Left lung (tissue), 10 donors: ENCODE measurements around the gene ANO1. TPM values are rescaled to one million over a fixed set of nuclear protein-coding genes. Genes with fewer than 3 reads are reported as not detected.

ENCODE experiments used
- ATAC-seq: fragments of 200-7000 bp; cut with Tn5 transposase; one replicate; pipeline ENCODE4 v1.9.1; 2020; ENCODE audit warnings: moderate library complexity
- DNase-seq, 4 donors: peaks; one replicate each; pipeline ENCODE4 v3.0.0-alpha.2; 2013 to 2020
- H3K27ac ChIP-seq, 2 donors: fragments of 200-600 bp; sonication (generic) in 1 of 2; one replicate each; pipeline versions ENCODE4 v1.5.0 to v1.8.0; 2020 to 2021
- H3K27me3 ChIP-seq, 2 donors: fragments of 200-600 bp; sonication (generic) in 1 of 2; one replicate each; pipeline versions ENCODE4 v1.5.0 to v1.8.0; 2020 to 2021
- H3K36me3 ChIP-seq, 2 donors: fragments of 200-600 bp; sonication (generic) in 1 of 2; one replicate each; pipeline versions ENCODE4 v1.5.0 to v1.8.0; 2020 to 2021
- H3K4me1 ChIP-seq, 2 donors: fragments of 200-600 bp; one replicate each; pipeline ENCODE4 v1.8.0; 2021
- H3K4me3 ChIP-seq, 2 donors: fragments of 200-600 bp; sonication (generic) in 1 of 2; one replicate each; pipeline versions ENCODE4 v1.5.0 to v1.8.0; 2020 to 2021; ENCODE audit warnings: mild to moderate bottlenecking in 1 of 2
- H3K9me3 ChIP-seq, 2 donors: fragments of 200-600 bp; sonication (generic) in 1 of 2; one replicate each; pipeline versions ENCODE4 v1.5.0 to v1.8.0; 2020 to 2021
- intact Hi-C, 2 donors: fragments of 100-400 bp; cut with DNase I; formaldehyde crosslinking; loops; one replicate each; pipeline versions ENCODE4 v1.11.2 to v1.14.2; 2022
- polyA plus RNA-seq, 6 donors: library from polyadenylated mRNA; unstranded; fragments of 120-200 nt; gene quantifications; one replicate each; pipeline ENCODE4 v1.2.1, GENCODE V29; 2013; ENCODE audit not compliant: insufficient read length in 6 of 6
- total RNA-seq, 2 donors: library from RNA; stranded (reverse); fragmentation: NEBNext Ultra II Directional; extraction: Animal tissue kit (Norgen Biotek cat#: 25700); gene quantifications; one replicate each; pipeline ENCODE4 v1.2.1, GENCODE V29; 2021
- TF ChIP-seq, protein P1 (sequence below), 2 donors: fragments of 200-600 bp; sonication (generic) in 1 of 2; IDR thresholded peaks; one replicate each; pipeline versions ENCODE4 v1.5.0 to v1.8.0; 2021; ENCODE audit warnings: antibody characterized with exemption in 2 of 2
- donor health status: DM: no; HTN: yes; CAD: no.
- donor health status: DM: no; HTN: no; CAD: no.

ANO1 gene
- total and polyA plus RNA-seq, 8 donors, result 4.9 to 13.2 (median 7.0) TPM

DNA sequence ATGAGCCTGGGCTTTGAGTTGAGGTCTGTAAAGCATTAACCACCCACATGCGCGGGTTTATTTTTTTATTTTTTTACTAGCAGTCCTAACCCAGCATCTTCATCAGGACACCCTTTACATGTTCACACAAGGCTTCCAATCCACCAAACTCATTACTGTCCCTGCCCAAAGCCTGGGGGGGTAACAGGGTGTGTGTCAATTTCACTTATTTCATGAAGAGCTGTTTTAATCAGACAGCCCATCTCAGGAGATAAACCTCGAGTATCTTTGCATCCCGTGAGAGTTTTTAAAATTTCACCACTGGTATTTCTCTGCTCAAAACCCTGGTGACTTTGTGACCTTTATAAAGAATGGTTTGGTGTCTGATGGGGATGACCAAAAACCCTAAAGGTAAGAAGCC, 45.6 kb downstream of the ANO1 start:
- H3K36me3 ChIP-seq, result no peaks in the 10 kb centered on the region
- peaks cover 0 to 13% of the 10 kb centered on the region in 2 donors for H3K27me3 ChIP-seq
- H3K4me1 ChIP-seq, result no peaks in the 10 kb centered on the region
- TF ChIP-seq, protein P1, sequence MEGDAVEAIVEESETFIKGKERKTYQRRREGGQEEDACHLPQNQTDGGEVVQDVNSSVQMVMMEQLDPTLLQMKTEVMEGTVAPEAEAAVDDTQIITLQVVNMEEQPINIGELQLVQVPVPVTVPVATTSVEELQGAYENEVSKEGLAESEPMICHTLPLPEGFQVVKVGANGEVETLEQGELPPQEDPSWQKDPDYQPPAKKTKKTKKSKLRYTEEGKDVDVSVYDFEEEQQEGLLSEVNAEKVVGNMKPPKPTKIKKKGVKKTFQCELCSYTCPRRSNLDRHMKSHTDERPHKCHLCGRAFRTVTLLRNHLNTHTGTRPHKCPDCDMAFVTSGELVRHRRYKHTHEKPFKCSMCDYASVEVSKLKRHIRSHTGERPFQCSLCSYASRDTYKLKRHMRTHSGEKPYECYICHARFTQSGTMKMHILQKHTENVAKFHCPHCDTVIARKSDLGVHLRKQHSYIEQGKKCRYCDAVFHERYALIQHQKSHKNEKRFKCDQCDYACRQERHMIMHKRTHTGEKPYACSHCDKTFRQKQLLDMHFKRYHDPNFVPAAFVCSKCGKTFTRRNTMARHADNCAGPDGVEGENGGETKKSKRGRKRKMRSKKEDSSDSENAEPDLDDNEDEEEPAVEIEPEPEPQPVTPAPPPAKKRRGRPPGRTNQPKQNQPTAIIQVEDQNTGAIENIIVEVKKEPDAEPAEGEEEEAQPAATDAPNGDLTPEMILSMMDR (IDR thresholded peaks at IDR 0.05), result no peak
- H3K4me3 ChIP-seq, result no peak overlapping the region
- no peaks in the 10 kb centered on the region for H3K9me3 ChIP-seq
- DNase-seq, result no peak
- intact Hi-C loops, result no loop called here
- no peak for ATAC-seq
- no peak overlapping the region for H3K27ac ChIP-seq

DNA sequence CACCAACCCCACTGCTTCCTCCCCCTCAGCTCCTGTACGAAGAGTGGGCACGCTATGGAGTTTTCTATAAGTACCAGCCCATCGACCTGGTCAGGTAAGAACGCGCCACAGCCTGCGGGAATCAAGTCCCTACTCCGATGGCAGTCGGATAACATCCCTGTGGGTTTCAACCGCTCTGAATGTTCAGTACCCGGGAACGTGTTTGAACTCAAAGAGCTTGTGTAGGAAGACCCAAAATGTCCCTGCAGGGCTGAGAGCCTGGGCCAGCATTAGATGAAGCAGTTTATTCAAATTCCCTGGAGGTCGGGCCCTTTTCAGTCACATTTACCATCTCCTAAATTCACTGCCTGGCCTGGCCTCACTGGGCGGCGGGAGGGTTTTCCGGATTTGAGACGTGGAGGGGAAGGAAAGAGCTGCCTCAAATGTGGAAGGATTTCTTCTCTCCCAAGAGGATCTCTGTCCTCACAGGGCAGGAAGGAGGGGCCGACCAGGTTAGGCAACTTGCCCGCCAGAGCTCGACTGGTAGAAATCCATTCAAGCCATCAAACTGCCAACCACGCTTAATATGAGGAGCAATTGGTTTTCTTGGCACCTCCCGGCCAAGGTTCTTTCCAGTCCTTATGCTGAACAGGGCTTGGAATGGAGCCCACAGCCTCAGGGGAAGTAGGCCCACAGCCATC, 46.3 kb downstream of the ANO1 start:
- ATAC-seq (no peak), DNase-seq (peak in 1 of 4 donors; percentile 33)
- Histone ChIP-seq H3K9me3 (no peaks in the 10 kb centered on the region), H3K4me1 (no peaks in the 10 kb centered on the region), H3K27me3 (peaks cover 0 to 13% of the 10 kb centered on the region in 2 donors), H3K36me3 (no peaks in the 10 kb centered on the region), H3K4me3 (no peak overlapping the region), H3K27ac (no peak overlapping the region)
- intact Hi-C loops, result no loop called here
- TF ChIP-seq, protein P1 (IDR thresholded peaks at IDR 0.05), result no peak

DNA sequence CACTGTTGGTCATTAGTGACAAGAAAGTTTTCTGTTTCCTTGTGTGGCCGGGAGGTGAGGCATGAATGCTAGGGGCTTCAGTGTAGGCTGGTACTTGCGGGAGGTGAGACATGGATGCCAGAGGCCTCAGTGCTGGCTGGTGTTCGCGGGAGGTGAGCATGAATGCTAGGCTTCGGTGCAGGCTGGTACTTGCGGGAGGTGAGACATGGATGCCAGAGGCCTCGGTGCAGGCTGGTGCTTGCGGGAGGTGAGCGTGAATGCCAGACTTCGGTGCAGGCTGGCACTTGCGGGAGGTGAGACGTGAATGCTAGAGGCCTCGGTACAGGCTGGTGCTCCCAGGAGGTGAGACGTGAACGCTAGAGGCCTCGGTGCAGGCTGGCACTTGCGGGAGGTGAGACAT, 48.4 kb downstream of the ANO1 start:
- ATAC-seq (no peak), DNase-seq (peak in 1 of 4 donors; percentile 24)
- Histone ChIP-seq H3K27ac (no peak overlapping the region), H3K9me3 (no peaks in the 10 kb centered on the region), H3K4me1 (no peaks in the 10 kb centered on the region), H3K4me3 (no peak overlapping the region), H3K27me3 (peaks cover 0 to 3% of the 10 kb centered on the region in 2 donors), H3K36me3 (no peaks in the 10 kb centered on the region)
- TF ChIP-seq, protein P1 (IDR thresholded peaks at IDR 0.05), result no peak
- intact Hi-C loops, result no loop called here

DNA sequence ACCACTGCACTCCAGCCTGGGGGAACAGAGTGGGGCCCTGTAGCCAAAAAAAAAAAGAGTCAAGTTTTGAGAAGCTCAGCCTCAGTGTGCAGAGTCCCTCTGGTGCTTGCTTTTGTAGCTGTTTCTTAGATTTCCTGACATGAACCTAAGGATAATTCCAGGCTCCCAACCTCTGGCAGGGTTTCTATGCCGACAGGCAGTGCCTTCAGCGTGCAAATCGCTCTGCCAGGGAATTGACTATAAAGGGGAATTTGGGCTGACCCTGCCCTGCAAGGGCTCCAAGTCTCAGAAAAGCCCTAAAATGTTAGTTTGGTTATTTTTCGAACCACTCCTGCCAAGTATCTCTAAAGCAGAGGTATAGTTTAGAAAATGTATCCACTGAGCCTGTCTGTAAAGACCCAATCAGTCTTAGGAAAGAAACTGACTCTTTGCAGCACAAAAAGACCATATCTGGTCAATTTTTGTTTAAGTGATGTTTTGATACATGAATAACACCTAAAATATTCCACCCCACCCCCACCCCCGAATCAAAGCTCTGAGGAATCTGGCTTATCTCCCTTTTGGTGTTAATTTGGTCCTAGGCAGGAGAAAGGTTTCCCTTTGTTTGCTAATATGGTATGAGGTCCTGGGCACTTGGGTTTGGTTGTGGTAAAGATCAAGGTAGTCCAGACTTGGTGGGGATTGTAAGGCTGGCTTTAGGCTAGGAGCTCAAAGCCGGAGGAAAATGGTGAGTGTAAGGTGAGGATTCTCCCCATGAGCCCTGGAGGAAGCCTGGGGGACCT, 49.7 kb downstream of the ANO1 start:
- no peak overlapping the region for H3K4me3 ChIP-seq
- H3K36me3 ChIP-seq, result no peaks in the 10 kb centered on the region
- H3K27ac ChIP-seq, result no peak overlapping the region
- TF ChIP-seq, protein P1 (IDR thresholded peaks at IDR 0.05), result no peak
- no peaks in the 10 kb centered on the region for H3K4me1 ChIP-seq
- no peaks in the 10 kb centered on the region for H3K9me3 ChIP-seq
- intact Hi-C loops, result no loop called here
- DNase-seq (peak in 1 of 4 donors; percentile 4), ATAC-seq (no peak)
- peaks cover 0 to 3% of the 10 kb centered on the region in 2 donors for H3K27me3 ChIP-seq

DNA sequence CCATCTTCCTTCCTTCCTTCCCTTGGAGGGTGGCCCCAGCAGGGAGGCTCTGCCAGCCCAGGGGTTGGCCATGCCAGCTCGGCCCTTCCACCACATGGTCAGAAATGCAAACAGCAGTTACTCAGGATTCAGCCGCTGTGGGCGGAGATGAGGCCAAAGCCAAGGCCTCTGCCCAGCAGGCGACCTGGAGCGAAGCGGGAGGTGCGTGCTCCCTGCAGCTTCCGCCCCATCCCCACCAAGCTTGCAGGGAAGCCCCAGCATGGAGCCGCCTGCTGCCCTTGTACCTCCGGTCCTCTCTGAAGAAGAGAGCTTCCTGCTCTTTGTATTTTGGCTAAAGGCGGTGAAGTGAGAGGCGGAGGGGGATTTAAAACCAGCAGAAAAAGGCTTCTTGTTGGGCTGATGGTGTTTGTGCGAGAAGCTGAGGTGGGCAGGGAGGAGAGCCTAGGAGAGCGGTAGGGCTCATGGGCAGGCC, 50.4 kb downstream of the ANO1 start:
- Histone ChIP-seq H3K4me1 (no peaks in the 10 kb centered on the region), H3K27me3 (peaks cover 0 to under 1% of the 10 kb centered on the region in 2 donors), H3K27ac (no peak overlapping the region), H3K36me3 (no peaks in the 10 kb centered on the region), H3K4me3 (no peak overlapping the region), H3K9me3 (no peaks in the 10 kb centered on the region)
- TF ChIP-seq, protein P1 (IDR thresholded peaks at IDR 0.05), result no peak
- intact Hi-C loops, result no loop called here
- ATAC-seq, result peak; percentile 58
- DNase-seq, result peak in 1 of 4 donors; percentile 71
